Natural killer cell (primary cell): ENCODE results near the gene RIMKLA. TPM values are rescaled to one million over a fixed set of nuclear protein-coding genes. Genes with fewer than 3 reads are reported as not detected.

Experiments used
- ATAC-seq, 3 donors: fragments of 150-1000 bp in 2 of 3; fragments of 200-7000 bp in 1 of 3; cut with Tn5 transposase; 1 replicate in 1 of 3; 2 replicates in 2 of 3; pipeline ENCODE4 v1.10.0; 2021; ENCODE audit warnings: mild to moderate bottlenecking in 2 of 3, moderate library complexity in 2 of 3
- DNase-seq, 2 donors: peaks; one replicate each; pipeline versions ENCODE4 v3.0.0 to v3.0.0-alpha.2; 2013 to 2021; ENCODE audit warnings: mixed read lengths in 1 of 2
- H3K27ac ChIP-seq: one replicate; pipeline ENCODE4 v1.5.1; 2013; ENCODE audit warnings: mild to moderate bottlenecking, low read length
- H3K27me3 ChIP-seq: one replicate; pipeline ENCODE4 v1.6.1; 2013; ENCODE audit warnings: low read length; ENCODE audit not compliant: control insufficient read depth, insufficient read depth
- H3K36me3 ChIP-seq: one replicate; pipeline ENCODE4 v1.6.1; 2013; ENCODE audit warnings: low read length; ENCODE audit not compliant: control insufficient read depth, insufficient read depth
- H3K4me1 ChIP-seq: one replicate; pipeline ENCODE4 v1.6.1; 2013; ENCODE audit warnings: low read length; ENCODE audit not compliant: control insufficient read depth, insufficient read depth
- H3K4me3 ChIP-seq: one replicate; pipeline ENCODE4 v1.5.1; 2013; ENCODE audit warnings: low read length
- H3K9me3 ChIP-seq: one replicate; pipeline ENCODE4 v1.6.1; 2013; ENCODE audit warnings: low read length; ENCODE audit not compliant: control insufficient read depth, insufficient read depth
- H3K27ac Mint-ChIP-seq, 2 donors: one replicate each; pipeline ENCODE4 v1.8.0; 2022; ENCODE audit warnings: mild to moderate bottlenecking in 2 of 2, mixed read lengths in 2 of 2, moderate library complexity in 1 of 2
- H3K27me3 Mint-ChIP-seq, 2 donors: one replicate each; pipeline ENCODE4 v1.8.0; 2022; ENCODE audit warnings: low read depth in 2 of 2, mixed read lengths in 2 of 2
- H3K36me3 Mint-ChIP-seq: one replicate; pipeline ENCODE4 v1.8.0; 2022; ENCODE audit warnings: mixed read lengths
- H3K4me1 Mint-ChIP-seq, 2 donors: one replicate each; pipeline ENCODE4 v1.8.0; 2022; ENCODE audit warnings: mixed read lengths in 2 of 2
- H3K4me3 Mint-ChIP-seq: one replicate; pipeline ENCODE4 v1.8.0; 2022; ENCODE audit warnings: mild to moderate bottlenecking, moderate library complexity, mixed read lengths
- H3K9me3 Mint-ChIP-seq, 2 donors: one replicate each; pipeline ENCODE4 v1.8.0; 2022; ENCODE audit warnings: mixed read lengths in 2 of 2
- WGBS: methylation state at CpG from one replicate; pipeline ENCODE4 v1.1.7; 2013; ENCODE audit warnings: missing lambda C conversion rate; ENCODE audit not compliant: insufficient coverage; 5-methylcytosine and 5-hydroxymethylcytosine counted together
- intact Hi-C: fragments of 100-400 bp; cut with micrococcal nuclease; formaldehyde crosslinking; loops from one replicate; pipeline ENCODE4 v1.14.2; 2022
- total RNA-seq, 4 donors: library from RNA; stranded (reverse); fragments of 120-200 nt in 1 of 4; gene quantifications; one replicate each; pipeline versions ENCODE4 v1.2.3 to v1.2.4, GENCODE V29; 2013 to 2022
- TF ChIP-seq, protein P1 (sequence below): fragments of 200-600 bp; IDR thresholded peaks from one replicate; pipeline ENCODE4 v1.8.0; 2022; ENCODE audit warnings: antibody characterized with exemption

Gene RIMKLA, protein sequence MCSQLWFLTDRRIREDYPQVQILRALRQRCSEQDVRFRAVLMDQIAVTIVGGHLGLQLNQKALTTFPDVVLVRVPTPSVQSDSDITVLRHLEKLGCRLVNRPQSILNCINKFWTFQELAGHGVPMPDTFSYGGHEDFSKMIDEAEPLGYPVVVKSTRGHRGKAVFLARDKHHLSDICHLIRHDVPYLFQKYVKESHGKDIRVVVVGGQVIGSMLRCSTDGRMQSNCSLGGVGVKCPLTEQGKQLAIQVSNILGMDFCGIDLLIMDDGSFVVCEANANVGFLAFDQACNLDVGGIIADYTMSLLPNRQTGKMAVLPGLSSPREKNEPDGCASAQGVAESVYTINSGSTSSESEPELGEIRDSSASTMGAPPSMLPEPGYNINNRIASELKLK
- total RNA-seq: under 1 TPM; 0.13 to 0.45 (median 0.39) TPM
- total RNA-seq (2013): 0.59 TPM

DNA sequence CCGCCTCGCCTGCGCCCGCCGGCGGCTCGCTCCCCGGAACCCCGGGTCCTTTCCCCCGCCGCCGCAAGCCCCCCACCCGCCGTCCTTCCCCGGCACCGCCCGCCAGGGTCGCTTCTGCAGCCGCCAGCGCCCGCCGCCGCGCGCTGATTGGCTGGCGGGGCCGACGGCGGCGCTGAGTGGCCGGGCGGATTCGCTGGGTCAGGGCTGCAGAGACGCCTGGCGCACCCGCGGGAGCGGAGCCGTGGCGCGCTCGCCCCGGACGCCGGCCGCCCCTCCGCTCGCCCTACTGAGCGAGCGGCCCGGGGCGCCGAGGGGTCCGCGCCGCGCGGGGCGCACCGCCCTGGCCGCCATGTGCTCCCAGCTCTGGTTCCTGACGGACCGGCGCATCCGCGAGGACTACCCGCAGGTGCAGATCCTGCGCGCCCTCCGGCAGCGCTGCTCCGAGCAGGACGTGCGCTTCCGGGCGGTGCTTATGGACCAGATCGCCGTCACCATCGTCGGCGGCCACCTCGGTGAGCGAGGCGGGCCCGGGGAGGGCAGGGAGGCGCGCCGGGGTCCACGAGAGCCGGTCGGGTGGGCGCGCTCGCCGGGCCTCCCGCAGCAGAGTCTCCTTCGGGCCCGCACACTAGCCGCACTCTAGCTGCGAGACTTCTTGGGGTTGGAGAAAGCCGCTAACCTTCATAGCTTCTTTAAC is at the start of gene RIMKLA:
TSS of gene RIMKLA (plus strand) at position 207 of the 694 bp plus-strand sequence. CDS start at position 350, 143 bp downstream.
- Histone ChIP-seq H3K36me3 (no peaks in the 10 kb centered on the region), H3K4me1 (peaks cover 9% of the 10 kb centered on the region), H3K4me3 (peak within 1 kb of the TSS; percentile 17), H3K27me3 (peaks cover 17% of the 10 kb centered on the region), H3K27ac (no peak within 1 kb of the TSS), H3K9me3 (no peaks in the 10 kb centered on the region)
- no peaks in the 10 kb centered on the region for H3K4me1 Mint-ChIP-seq
- peaks cover 17 to 20% of the 10 kb centered on the region in 2 donors for H3K27me3 Mint-ChIP-seq
- H3K27ac Mint-ChIP-seq: no peak within 1 kb of the TSS
- intact Hi-C loops: no loop called here
- H3K36me3 Mint-ChIP-seq: no peaks in the 10 kb centered on the region
- TF ChIP-seq, protein P1, sequence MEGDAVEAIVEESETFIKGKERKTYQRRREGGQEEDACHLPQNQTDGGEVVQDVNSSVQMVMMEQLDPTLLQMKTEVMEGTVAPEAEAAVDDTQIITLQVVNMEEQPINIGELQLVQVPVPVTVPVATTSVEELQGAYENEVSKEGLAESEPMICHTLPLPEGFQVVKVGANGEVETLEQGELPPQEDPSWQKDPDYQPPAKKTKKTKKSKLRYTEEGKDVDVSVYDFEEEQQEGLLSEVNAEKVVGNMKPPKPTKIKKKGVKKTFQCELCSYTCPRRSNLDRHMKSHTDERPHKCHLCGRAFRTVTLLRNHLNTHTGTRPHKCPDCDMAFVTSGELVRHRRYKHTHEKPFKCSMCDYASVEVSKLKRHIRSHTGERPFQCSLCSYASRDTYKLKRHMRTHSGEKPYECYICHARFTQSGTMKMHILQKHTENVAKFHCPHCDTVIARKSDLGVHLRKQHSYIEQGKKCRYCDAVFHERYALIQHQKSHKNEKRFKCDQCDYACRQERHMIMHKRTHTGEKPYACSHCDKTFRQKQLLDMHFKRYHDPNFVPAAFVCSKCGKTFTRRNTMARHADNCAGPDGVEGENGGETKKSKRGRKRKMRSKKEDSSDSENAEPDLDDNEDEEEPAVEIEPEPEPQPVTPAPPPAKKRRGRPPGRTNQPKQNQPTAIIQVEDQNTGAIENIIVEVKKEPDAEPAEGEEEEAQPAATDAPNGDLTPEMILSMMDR: no peak
- WGBS: under 1% methylated on average over 101 of the region's 101 CpGs
- peak; percentile 69 to 91 (median 88) for ATAC-seq
- peak; percentile 36 to 53 for DNase-seq
- no peaks in the 10 kb centered on the region for H3K9me3 Mint-ChIP-seq
- peak within 1 kb of the TSS; percentile 81 for H3K4me3 Mint-ChIP-seq

DNA sequence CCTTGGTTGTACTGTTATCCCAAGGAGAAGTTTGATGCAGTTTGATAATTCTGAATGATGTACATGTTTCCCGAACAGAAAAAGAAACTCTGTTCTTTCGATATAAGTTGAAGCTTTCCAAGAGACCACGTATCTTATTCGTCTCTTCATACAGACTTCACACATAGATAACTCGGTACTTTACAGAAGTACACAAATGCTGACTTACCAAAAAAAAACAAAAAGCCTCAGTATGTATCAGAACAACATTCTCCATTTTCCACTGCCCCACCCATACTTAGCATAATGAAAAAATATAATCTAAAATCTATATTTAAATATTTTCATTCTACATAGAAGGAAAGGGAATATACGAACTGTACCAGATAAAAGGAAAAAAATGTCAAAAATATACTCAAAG is 47.7 kb upstream of the RIMKLA start:
- H3K27ac ChIP-seq: no peak overlapping the region
- intact Hi-C loops: no loop called here
- no peaks in the 10 kb centered on the region for H3K9me3 ChIP-seq

DNA sequence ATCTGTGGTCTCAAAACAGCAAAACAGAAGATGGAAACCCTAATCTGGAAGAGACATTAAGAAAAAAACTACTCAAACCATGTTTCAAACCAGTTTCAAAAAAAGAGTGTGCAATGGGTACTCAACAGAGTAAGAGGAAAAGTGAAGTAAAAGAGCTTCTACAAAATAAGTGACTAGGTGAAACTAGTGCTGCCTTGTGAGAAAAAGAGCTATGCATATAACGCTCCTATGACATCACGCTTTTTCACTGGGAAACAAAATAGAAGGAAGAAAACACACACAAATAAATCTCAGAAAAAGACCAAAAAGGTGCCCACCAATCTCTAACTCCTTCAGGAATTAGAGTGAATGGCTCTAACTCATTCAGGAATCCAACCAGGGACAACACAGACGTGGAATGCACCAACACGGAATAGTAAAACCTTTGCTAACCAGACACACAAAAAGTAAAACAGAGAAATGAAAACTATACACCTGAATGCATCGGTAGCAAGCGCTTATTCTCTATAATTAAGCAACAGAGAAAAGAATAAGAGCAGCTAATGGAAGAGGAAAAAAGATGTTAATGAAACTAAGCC is 46.8 kb upstream of the RIMKLA start:
- Histone ChIP-seq H3K9me3 (no peaks in the 10 kb centered on the region), H3K4me1 (peaks cover 10% of the 10 kb centered on the region), H3K4me3 (peak overlapping the region; percentile 96), H3K27ac (peak overlapping the region; percentile 68), H3K36me3 (no peaks in the 10 kb centered on the region), H3K27me3 (no peaks in the 10 kb centered on the region)
- Mint-ChIP-seq H3K4me1 (peaks cover 62 to 73% of the 10 kb centered on the region in 2 donors), H3K36me3 (no peaks in the 10 kb centered on the region), H3K9me3 (no peaks in the 10 kb centered on the region), H3K27me3 (no peaks in the 10 kb centered on the region), H3K4me3 (peak overlapping the region; percentile 89), H3K27ac (peak overlapping the region; percentile 81 to 91)
- ATAC-seq: no peak
- TF ChIP-seq, protein P1: no peak
- 12% methylated on average over 4 of the region's 6 CpGs for whole genome bisulfite sequencing
- DNase-seq: no peak
- intact Hi-C loops: loop anchor here (2.0 kb wide), 2 partner anchors 15 to 123 kb away; partner anchors contain the start of genes PPCS and ZMYND12

More for the DNA sequence above, 47.7 kb upstream of the RIMKLA start:
- Mint-ChIP-seq H3K4me1 (peaks cover 64 to 80% of the 10 kb centered on the region in 2 donors), H3K4me3 (peak overlapping the region; percentile 89), H3K27me3 (no peaks in the 10 kb centered on the region), H3K36me3 (no peaks in the 10 kb centered on the region), H3K9me3 (no peaks in the 10 kb centered on the region), H3K27ac (peak overlapping the region; percentile 81 to 91)
- H3K4me3 ChIP-seq: no peak overlapping the region
- TF ChIP-seq, protein P1: no peak
- no peaks in the 10 kb centered on the region for H3K36me3 ChIP-seq
- ATAC-seq: no peak
- no peaks in the 10 kb centered on the region for H3K27me3 ChIP-seq
- DNase-seq: no peak
- H3K4me1 ChIP-seq: peaks cover 10% of the 10 kb centered on the region
- 82% methylated on average over 5 of the region's 6 CpGs for WGBS
